Measurements from ENCODE around the gene VCP.

Gene VCP

GRCh38 chr9:35072461-35073278, at the start of gene VCP:
Gene VCP, minus strand, starts transcription at chr9:35072625. Its CDS starts 272 bp downstream, at chr9:35072353.
- peak; percentile 99 for DNase-seq

- DNase-seq = peak; percentile 94
These were observed 44.6 kb upstream of the VCP start for GRCh38 chr9:35116898-35117551.

- DNase-seq = no peak
These were observed 44.1 kb upstream of the VCP start for GRCh38 chr9:35116539-35116897.

- DNase-seq = peak; percentile 97
These were observed 43.5 kb upstream of the VCP start, which contains the start of gene ATOSB for GRCh38 chr9:35115680-35116538. Gene ATOSB, minus strand, starts transcription at chr9:35115862. Its CDS starts 7,588 bp downstream, at chr9:35108274.

- peak; percentile 72 for DNase-seq
These were observed 42.6 kb upstream of the VCP start for GRCh38 chr9:35114840-35115628.

- peak; percentile 86 for DNase-seq
These were observed 41.9 kb upstream of the VCP start for GRCh38 chr9:35114113-35114839.

- DNase-seq = peak; percentile 69
These were observed 40.0 kb upstream of the VCP start for GRCh38 chr9:35112257-35113020.

GRCh38 chr9:35111001-35111933, 38.8 kb upstream of the VCP start:
- DNase-seq = peak; percentile 99

GRCh38 chr9:35110327-35110761, 37.9 kb upstream of the VCP start:
- DNase-seq = peak; percentile 63

- peak; percentile 45 for DNase-seq
These were observed 36.6 kb upstream of the VCP start for GRCh38 chr9:35108946-35109575.

- peak; percentile 56 for DNase-seq
These were observed 36.0 kb upstream of the VCP start for GRCh38 chr9:35108461-35108860.

- DNase-seq = peak; percentile 61
These were observed 35.2 kb upstream of the VCP start for GRCh38 chr9:35107297-35108290.

- DNase-seq = no peak
These were observed 33.9 kb upstream of the VCP start for GRCh38 chr9:35106343-35106730.

GRCh38 chr9:35105571-35106342, 33.3 kb upstream of the VCP start:
- peak; percentile 53 for DNase-seq

- no peak for DNase-seq
These were observed 32.7 kb upstream of the VCP start for GRCh38 chr9:35105126-35105525.

GRCh38 chr9:35104586-35104985, 32.2 kb upstream of the VCP start:
- no peak for DNase-seq

- no peak for DNase-seq
These were observed 31.3 kb upstream of the VCP start for GRCh38 chr9:35103660-35104191.
